GM19452 (cell line): ENCODE measurements around the gene PXMP2.

Source experiments
- ATAC-seq: cut with Tn5 transposase; IDR thresholded peaks from one replicate; pipeline ENCODE4 v1.9.1; 2021; ENCODE audit not compliant: unreplicated experiment

Gene PXMP2

DNA sequence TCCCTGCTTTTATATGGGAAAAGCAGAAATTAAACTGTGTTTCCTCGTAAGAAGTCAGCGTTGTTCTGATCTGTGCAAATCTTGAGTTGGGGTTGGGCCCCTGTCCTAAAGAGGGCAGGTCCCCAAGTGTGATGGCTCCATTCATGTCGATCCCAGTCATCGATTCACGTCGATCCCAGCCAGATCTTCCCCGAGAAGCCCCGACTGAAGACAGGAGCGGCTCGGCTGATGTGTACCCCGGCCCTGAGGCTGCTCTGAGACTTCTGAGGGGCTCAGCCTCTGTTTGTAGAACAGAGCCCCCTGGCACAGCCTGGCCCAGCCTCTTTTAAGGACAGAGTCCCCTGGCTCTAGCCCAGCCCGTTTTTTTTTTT, 32.6 kb downstream of the PXMP2 start:
- no peak for ATAC-seq

DNA sequence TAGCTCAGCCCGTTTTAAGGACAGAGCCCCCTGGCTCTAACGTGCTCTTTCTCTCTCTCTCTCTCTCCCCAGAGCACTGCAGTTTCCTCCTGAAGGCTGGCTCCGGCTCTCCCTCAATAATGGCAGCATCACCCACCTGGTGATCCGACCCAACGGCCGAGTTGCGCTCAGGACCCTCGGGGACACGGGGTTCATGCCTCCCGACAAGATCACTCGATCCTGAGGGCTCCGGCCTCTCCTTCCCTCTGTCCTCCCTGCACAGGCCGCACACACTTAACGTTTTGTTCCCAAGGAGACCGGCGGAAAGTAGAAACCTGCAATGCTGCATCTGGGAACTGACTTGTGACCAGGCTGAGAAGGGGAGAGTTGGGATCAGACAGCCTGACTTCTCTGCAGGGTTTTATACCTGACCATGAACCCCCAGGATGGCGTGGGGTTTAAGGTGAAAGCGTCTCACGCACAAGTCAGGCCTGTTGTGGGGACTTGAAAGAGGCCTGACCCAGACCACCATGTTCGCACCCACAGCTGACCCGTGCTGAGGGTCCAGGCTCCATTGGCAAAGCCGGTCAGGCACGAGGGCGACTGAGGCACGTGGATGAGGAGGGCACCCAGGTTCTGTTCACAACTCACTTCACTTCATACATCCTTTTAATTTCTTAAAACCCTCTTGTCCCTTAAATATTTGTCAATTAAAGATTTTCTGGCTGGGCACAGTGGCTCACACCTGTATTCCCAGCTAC, 33.4 kb downstream of the PXMP2 start:
- no peak for ATAC-seq

- ATAC-seq: no peak
Observed at GRCh38 chr12:132723015-132723763, 35.8 kb downstream of the PXMP2 start.

GRCh38 chr12:132723764-132724140, 36.4 kb downstream of the PXMP2 start:
- no peak for ATAC-seq

GRCh38 chr12:132724506-132725241, 37.3 kb downstream of the PXMP2 start:
- no peak for ATAC-seq

GRCh38 chr12:132726386-132726785, 39.0 kb downstream of the PXMP2 start:
- no peak for ATAC-seq

GRCh38 chr12:132727091-132727794, 39.9 kb downstream of the PXMP2 start:
- ATAC-seq: no peak

GRCh38 chr12:132728502-132728901, 41.1 kb downstream of the PXMP2 start:
- no peak for ATAC-seq

DNA sequence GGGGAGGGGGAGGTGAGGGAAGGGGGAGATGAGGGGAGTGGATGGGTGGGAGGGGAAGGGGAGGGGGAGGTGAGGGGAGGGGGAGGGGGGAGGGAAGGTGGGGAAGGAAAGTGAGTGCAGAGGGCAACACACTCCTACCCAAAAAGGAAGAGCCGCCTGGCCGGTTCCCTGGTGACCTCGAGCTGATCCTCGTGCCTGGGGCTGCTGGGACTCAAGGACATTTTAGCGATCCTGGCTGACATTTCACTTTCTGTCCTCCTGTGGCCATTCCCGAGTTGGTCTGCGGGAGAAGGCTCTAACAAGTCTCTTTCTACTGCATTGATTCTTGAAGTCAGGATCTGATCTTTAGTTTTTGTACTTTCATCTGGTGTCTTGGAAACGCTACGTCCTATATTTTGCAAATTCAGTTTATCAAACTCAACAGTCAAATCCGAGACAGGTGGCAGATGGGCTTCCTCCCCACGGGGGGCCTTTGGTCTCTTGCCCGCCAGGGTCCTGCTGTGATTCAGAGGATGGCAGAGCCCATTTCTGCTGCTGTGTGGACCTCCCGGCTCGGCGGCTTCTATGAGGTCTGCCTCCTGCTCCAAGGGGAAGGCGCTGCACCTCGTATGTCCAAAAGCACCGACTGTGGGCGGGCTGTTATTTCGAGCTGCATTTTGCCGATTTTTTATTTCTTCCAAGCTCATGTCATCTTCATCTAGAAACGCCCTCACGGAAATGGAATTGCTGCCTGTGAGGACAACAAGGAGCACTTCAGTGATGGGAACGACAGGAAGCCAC, 42.3 kb downstream of the PXMP2 start:
- no peak for ATAC-seq

DNA sequence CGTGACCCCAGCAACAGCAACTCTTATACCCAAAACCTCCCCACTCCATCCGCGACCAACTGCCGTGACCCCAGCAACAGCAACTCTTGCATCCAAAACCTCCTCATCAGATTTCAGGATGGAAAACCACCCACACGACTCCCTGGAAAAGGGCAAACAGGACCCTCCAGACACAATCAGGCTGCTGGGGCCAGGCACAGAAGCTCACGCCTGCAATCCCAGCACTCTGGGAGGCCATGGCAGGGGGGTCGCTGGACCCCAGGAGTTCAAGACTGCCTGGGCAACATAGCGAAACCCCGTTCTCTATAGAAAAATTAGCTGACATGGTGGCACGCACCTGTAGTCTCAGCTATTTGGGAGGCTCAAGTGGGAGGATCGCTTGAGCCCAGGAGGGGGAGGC, 43.0 kb downstream of the PXMP2 start:
- no peak for ATAC-seq

GRCh38 chr12:132731574-132731973, 44.2 kb downstream of the PXMP2 start:
- ATAC-seq: no peak

DNA sequence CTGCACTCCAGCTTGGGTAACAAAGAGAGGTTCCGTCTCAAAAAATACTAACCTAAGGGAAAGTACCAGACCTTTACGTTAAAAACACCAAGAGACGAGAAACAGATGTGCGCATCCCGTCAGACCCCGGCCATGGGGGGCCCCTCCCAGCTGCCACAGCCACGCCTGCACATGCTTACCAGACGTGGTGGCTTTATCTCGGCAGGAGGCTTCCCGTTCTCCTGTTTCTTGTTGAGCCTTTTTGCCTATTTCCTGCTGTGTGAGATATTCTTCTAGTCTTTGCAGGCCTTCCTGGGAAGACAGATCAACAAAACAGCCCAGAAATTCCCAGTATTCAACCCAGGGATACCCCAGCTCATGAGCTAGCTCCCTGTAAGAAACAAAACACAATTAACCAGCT, 46.8 kb downstream of the PXMP2 start:
- ATAC-seq: no peak

GRCh38 chr12:132735496-132735895, 48.1 kb downstream of the PXMP2 start:
- ATAC-seq: no peak

DNA sequence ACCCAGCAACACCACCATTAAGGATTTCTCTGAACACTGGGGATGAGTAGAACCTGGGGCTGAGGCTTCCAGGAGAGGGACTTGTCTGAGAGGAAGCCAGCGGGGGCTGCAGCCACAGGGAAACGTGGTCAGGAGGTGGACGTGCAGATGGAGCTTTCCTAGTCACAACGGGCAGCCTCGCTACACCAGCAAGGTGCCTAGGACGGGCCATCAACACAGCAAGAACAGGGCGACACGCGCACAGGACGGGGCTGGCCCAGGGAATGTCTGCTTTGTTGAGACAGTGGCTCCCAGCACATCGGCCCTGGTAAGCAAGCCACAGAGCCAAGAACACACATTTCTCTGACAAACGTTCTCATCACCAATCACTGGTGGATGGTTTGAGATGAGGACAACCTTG, 49.0 kb downstream of the PXMP2 start:
- no peak for ATAC-seq

DNA sequence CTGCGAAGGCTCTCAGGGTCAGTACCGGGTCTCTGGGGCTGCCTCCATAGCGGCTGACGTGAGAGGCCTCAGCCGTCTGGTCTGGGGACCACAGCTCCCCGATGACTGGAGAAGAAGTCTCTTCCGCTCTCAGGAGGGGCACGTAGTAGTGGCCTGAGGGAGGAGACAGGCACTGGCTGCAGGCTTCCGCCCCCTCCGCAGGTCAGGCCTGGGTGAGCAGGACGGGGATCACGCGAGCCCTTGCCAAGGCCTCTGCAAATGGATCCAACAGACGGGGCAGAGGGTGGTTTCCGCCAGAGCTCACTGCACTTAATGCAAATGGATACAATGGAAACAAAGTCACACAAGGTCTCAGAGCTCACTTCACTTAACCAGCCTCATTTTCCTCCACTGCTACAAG, 49.5 kb downstream of the PXMP2 start:
- no peak for ATAC-seq

GRCh38 chr12:132739600-132740312, 52.4 kb downstream of the PXMP2 start:
- ATAC-seq: no peak

GRCh38 chr12:132740313-132740646, 52.9 kb downstream of the PXMP2 start:
- ATAC-seq: no peak

DNA sequence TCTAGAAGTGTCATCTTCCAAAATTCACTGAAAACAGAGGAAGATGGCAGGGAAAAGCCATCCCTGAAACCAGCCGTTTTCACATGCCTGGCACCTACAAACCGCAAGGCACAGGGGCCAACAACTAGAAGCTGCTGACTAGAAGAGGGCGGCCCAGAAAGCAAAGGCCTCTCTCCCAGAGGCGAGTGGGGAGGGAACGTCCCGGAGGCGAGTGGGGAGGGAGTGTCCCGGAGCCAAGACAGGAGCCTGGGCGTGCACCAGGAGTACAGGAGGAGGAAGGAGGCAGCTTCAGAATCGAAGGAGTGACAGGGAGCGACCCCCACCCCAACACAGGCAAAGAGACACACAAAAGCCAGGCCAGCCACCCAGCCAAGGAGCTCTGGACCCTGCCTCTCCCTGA, 53.3 kb downstream of the PXMP2 start:
- ATAC-seq: no peak

DNA sequence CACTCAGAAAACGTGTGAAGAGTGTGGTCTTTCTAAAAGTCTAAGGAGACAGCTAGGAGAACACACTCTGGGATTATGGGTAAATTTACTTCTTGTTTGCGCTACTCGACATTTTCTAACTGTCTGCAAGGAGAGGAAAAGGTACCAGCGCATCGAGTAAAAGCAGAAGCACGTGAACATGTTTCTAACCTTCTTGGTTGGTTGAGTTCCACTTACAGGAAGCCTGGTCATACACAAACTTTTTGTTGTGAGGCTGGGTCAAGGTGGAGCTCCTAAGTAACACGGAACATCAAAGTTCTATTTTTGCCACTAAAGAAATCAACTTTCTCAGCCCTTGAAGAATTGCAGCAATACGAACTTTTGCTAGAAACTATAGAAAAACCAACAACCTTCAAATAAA, 54.2 kb downstream of the PXMP2 start:
- ATAC-seq: no peak

DNA sequence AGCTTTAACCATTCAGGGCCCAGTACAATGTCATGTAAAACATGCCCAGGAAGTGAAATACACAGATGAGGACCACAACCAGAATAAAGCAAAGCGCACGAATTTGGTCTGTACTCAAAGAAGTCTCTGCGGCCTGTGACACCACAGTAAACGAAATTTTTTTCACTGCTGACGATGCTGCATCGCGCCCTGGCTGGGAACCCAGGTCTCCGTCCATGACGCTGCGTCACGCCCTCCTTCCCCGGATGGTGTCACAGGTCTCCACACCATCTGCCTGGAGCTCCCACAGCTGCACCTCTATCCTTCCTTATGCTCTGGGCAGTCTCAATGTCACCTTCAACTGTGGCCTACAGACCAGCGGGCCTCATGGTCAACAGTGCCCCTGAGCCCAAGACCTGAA, 56.4 kb downstream of the PXMP2 start:
- ATAC-seq: no peak
